NB4 (cell line): Measurements from ENCODE around the gene ASPDH.

ENCODE experiments used
- CTCF ChIP-seq: IDR thresholded peaks from one replicate; pipeline ENCODE4 v1.5.1; 2012; ENCODE audit warnings: low read depth, low read length
- POLR2A ChIP-seq: IDR thresholded peaks from 2 replicates; pipeline ENCODE4 v1.6.1; 2011; ENCODE audit warnings: mild to moderate bottlenecking; ENCODE audit not compliant: insufficient read length; ENCODE audit errors: extremely low read depth

- no peak for TF ChIP-seq CTCF
- no peak for TF ChIP-seq POLR2A
These were observed 37.9 kb downstream of the ASPDH start for GRCh38 chr19:50475736-50476223.
